HG03045 (cell line): Measurements from ENCODE around the gene PGS1.

Experiments
- ATAC-seq: cut with Tn5 transposase; IDR thresholded peaks from one replicate; pipeline ENCODE4 v1.9.1; 2021; ENCODE audit warnings: mild to moderate bottlenecking, moderate library complexity; ENCODE audit not compliant: unreplicated experiment

Gene PGS1

GRCh38 chr17:78422872-78423588, 44.6 kb downstream of the PGS1 start:
- ATAC-seq = no peak

DNA sequence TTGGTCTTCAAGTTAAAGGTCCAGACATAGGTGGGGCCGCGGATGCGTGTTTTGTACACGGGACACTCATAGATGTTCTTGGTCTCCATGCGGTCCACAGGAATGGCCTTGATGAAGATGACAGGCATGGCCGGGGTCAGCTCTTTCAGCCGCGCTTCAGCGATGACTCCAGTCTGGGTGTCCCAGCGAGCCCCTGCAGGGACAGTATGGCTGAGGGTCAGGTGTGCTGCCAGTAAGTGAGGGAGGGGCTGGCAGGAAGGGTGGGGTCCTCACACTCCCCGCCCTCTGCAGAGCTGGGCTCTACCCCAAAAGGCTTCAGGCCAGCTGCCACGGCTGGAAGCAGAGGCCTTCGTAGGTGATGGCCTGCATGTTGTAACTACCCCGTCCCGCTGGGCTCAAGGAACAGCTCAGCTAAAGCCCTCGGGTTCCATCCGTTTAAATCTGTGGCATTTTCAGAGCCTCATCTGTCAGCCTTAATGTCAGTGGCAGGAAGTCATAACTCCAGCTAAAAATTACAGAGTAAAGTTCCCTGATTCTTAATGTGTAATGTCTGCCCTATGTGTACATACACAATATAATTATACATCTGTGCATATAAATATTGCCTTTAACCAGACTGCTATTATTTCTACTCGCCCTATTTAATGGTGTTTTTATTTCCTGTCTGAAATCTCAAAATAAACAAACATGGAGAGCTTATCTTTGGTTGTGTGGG, 45.7 kb downstream of the PGS1 start:
- ATAC-seq = no peak

- ATAC-seq = no peak
Observed at GRCh38 chr17:78425429-78425828, 47.0 kb downstream of the PGS1 start.

- no peak for ATAC-seq
Observed at GRCh38 chr17:78426293-78426879, 47.9 kb downstream of the PGS1 start.

GRCh38 chr17:78427140-78427539, 48.7 kb downstream of the PGS1 start:
- ATAC-seq = no peak

- no peak for ATAC-seq
Observed at GRCh38 chr17:78428025-78428575, 49.7 kb downstream of the PGS1 start.

DNA sequence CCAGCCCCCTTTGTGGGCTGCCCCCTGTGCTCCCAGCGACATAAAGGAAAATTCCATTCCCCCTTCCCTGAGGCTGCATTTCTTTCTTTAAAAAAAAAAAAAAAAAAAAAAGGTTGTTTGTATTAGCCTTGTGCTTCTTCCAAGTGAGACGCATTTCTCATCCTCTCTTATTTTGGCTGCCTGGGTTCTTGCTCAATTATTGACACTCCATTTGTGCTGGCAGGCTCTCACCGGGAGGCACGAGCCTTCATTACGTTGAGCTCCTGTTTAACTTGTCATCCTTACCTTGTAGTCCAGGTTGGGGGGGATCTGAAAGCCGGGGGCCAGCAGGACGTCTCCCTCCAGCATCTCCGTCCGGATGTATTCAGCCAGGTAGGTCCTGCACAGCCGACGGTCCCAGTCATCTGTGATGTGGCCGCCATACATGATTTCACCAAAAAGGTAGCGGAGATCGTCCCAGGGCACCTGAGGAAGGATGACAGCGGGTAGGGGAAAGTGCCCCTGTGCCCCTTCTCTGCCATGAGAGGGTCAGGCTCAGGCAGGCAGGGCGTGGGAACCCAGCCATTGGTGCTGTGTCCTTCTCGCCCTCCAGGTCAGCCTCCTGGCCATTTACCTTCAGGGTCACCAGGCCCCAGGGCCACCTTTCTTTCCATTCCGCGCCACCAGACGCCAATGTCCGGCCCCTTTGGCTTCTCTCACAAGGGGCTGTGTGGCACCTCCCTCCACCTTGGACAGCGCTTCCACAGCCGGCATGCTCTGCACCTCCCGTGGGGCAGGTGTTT, 50.6 kb downstream of the PGS1 start:
- no peak for ATAC-seq

- no peak for ATAC-seq
Observed at GRCh38 chr17:78429618-78429995, 51.2 kb downstream of the PGS1 start.

GRCh38 chr17:78430892-78431691, 52.6 kb downstream of the PGS1 start:
- no peak for ATAC-seq

DNA sequence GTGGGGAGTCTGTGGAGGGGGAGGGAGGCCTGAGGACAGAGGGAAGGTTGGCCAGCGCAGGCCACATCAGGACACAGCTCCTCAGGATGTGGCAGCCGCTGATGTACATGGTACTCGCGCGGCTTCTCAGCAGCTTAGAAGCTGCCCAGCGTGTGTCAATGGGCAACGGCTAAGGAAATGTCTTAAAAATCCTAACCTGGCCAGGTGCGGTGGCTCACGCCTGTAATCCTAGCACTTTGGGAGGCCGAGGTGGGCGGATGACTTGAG, 53.2 kb downstream of the PGS1 start:
- ATAC-seq = no peak

DNA sequence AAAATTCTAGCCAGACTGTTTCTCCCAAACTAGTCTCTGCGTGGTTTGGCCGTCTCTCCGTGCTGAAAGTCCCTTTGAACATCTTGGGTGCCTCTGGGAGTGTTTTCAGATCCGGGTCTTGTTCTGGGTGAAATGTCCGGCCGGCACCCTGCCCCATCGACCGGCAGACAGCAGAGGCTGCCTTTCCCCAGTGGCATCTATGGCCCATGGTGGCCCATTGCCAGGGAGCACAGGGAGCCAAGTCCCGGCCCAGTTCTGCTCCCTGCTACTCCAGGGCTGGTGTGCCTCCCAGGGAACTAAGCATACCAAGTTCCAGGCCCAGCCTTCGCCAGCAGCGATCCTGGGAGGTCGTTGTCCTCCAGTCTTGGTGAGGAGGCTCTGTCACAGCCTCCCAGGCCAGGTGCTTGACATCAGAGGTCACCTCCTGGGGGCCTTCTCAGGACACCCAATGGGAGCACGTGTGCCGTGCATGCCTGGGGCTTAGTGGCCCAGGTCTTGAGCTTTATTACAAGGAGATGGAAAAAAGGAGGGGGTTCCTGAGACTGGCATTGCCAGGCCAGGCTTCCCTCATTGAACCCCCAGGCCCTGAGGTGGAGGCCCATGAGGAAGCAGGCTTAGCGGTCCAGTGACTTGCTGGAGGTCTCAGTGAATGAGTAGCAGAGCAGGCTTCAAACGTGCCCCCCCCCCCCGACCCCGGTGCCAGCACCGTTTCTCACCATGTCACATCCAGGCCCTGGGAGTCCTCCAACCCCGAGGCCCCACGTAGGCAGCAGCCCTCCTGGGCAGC, 54.0 kb downstream of the PGS1 start:
- no peak for ATAC-seq

- no peak for ATAC-seq
Observed at GRCh38 chr17:78433013-78433727, 54.7 kb downstream of the PGS1 start.

DNA sequence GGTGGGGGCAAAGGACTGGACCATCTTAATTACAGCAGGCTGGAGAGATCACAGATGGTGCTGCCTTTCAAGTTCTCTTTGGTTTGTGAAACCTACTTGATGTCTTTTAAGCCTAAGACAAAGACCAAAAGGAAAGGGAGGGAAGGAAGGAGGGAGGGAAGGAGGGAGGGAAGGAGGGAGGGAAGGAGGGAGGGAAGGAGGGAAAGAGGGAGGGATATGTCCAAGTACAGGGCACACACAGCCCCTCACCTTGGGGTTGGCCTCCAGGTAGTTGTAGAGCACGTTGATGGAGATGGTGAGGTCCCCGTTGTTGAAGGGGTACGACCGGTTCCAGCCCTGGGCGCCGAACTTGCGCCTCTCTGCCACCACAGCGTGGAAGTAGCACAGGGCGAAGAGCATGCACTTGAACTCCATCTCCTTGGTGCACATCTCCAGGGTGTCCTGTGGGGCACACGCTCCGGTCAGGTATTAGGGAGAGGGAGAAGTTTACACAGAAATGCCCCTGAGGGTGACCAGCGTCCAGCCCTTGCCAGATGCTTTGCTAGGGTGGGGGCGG, 55.4 kb downstream of the PGS1 start:
- no peak for ATAC-seq

GRCh38 chr17:78434455-78435329, 56.2 kb downstream of the PGS1 start:
- ATAC-seq = no peak

GRCh38 chr17:78435330-78436005, 57.0 kb downstream of the PGS1 start:
- ATAC-seq = no peak

- ATAC-seq = no peak
Observed at GRCh38 chr17:78437508-78438169, 59.2 kb downstream of the PGS1 start.

- no peak for ATAC-seq
Observed at GRCh38 chr17:78438271-78438691, 59.8 kb downstream of the PGS1 start.
